Mammary microvascular endothelial cell (primary cell): ENCODE measurements around the gene UBASH3A. TPM values are rescaled to one million over a fixed set of nuclear protein-coding genes. Genes with fewer than 3 reads are reported as not detected.

ENCODE experiments used
- total RNA-seq: library from RNA; depleted of rRNA; stranded (reverse); fragments of >200 nt; gene quantifications from 2 replicates; pipeline ENCODE4 v1.2.3, GENCODE V29; 2015

UBASH3A gene, protein sequence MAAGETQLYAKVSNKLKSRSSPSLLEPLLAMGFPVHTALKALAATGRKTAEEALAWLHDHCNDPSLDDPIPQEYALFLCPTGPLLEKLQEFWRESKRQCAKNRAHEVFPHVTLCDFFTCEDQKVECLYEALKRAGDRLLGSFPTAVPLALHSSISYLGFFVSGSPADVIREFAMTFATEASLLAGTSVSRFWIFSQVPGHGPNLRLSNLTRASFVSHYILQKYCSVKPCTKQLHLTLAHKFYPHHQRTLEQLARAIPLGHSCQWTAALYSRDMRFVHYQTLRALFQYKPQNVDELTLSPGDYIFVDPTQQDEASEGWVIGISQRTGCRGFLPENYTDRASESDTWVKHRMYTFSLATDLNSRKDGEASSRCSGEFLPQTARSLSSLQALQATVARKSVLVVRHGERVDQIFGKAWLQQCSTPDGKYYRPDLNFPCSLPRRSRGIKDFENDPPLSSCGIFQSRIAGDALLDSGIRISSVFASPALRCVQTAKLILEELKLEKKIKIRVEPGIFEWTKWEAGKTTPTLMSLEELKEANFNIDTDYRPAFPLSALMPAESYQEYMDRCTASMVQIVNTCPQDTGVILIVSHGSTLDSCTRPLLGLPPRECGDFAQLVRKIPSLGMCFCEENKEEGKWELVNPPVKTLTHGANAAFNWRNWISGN
- total RNA-seq: not detected in 2 replicates

DNA sequence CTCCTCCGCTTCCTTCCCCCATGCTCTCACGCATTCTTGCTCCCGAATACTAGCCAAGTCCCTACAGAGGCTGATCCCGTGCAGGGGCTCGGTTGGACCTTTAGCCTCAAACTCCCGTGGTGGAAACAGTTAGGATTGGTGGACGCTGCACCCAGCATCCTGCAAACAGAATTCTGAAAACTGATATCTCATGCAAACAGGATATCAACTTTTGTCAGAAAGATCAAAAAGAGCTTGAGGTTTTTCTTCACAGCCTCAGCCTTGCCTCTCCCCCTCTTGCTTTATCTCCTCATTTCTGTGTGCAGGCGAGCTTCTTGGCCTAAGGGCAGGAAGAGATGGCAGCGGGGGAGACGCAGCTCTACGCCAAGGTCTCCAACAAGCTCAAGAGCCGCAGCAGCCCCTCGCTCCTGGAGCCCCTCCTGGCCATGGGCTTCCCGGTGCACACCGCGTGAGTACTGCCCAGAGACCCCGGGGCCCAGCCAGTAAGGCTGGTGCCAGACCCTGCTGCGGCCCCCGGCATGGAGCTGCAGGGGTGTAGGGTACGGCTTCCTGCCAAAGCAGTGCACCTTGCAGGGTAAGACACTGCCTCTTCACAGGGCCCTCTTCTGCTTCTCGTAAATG, at the start of gene UBASH3A:
Gene UBASH3A, plus strand, starts transcription at position 292 of the 621 bp plus-strand sequence. Its CDS starts 44 bp downstream, at position 336.

DNA sequence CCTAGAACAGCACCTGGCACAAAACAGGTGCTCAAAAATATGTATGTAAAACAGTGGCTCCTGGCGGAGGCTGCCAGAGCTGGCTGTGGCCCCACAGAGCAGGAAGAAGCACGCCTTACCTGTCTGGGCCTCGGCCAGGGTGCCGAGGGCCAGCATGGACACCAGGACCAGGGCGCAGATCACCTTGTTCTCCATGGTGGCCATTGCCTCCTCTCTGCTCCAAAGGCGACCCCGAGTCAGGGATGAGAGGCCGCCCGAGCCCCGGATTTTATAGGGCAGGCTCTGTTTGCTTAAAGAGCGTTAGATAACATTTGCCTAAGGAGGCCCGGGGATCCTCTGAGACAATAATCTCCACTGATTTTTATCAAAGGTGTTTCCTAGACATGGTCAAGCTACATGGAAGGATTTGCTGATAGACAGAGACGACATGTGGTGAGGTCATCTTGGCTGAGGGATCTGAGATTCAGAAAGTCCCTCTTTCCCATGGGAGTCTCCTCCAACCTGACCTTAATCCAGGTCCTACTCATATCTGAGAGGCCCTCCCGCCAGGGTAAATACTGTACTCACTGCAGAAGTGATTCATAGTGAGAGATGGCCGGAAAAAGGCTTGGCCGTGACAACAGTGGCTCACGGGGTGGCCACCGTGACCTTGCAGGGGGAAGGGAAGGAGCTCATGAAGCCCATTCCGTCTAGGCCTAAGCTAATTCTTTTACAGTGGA, 37.3 kb upstream of the UBASH3A start, which contains the start of gene TFF1:
Gene TFF1, minus strand, starts transcription at position 244 of the 719 bp plus-strand sequence. Its CDS starts 40 bp downstream, at position 204.

DNA sequence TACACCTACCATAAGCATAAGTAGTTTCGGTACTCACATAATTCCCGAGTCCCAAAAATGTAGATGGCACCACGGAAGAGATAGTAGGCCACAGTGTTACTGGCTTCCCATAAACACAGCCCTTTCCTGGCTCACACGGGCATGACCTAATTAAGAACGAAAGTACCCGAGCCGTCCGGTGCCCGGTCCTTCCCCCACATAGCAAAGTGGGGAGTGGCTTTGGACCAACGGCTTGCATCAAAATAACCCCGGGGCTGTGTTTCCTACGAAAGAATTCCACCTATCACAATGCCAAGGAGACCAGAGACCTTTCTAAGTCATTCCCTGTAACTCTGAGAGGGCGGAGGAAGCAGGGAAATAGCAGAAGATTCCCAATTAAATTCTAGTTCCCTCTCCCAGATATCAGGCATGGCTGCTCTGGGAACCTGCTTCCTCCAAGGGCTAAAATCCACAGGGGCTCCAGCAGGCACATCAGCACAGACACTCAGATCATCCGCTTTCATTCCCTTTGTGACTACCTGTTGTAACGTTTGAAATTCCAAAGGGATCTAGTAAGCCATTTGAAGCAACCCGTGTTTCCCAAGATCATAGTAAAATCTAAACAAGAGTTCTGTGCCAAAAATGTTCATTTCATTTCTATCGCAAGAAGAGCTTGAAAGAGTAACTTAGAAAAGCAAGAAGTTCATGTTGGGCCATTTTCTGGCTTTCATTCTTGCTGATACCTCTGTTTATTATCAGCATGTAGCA, 7.6 kb upstream of the UBASH3A start, which contains the start of gene TMPRSS3:
Gene TMPRSS3, minus strand, starts transcription at position 148 of the 747 bp plus-strand sequence. CDS start 635 bp downstream, outside the sequence.

DNA sequence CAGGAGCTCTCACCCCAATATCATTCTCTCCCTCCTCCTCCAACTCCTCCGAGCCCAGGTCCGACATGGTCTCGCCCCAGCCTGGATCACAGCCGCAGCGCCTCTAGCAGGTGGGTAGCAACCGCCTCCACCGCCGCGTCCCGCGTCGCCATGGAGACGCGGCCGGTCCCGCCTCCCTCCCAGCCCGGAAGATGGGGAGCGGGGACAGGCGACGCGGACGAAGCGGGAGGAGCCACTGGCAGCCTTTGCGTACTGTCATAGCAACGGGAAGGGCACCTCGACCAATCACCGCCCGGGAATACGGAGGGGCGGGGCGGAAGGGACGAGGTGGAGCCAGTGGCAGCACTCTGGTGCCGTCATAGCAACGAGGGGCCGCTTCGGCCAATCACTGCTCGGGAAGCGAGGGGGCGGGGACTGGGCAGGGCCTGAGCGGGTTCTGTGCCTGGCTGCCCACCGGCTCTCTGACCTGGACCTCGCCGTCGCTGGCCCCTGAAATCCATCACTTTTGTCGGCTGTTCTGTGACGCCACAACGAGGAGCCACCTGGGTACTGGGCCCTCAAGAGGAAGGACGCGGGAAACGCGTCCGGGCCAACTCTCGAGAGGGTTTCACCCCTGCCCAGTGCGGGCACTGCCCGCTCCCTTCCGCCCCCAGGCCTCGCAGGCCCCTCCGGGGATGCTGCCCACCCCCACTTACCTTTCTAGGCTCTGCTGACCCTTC, 92.6 kb downstream of the UBASH3A start, which contains the start of gene RSPH1:
Gene RSPH1, minus strand, starts transcription at position 105 of the 719 bp plus-strand sequence. Its CDS starts 38 bp downstream, at position 67.

Other genes starting within 250 kb of the UBASH3A start
- 13.3 and 17.9 TPM in 2 replicates for gene ABCG1, start 184.8 kb upstream of the UBASH3A start, total RNA-seq
- gene TFF3, start 88.5 kb upstream of the UBASH3A start, total RNA-seq: 13.9 and 14.9 TPM in 2 replicates
- not detected in 2 replicates for gene TFF2, start 52.9 kb upstream of the UBASH3A start, total RNA-seq
- gene TFF1, start 37.4 kb upstream of the UBASH3A start, total RNA-seq: not detected in 2 replicates
- not detected in 2 replicates for gene TMPRSS3, start 7.8 kb upstream of the UBASH3A start, total RNA-seq
- gene RSPH1, start 92.3 kb downstream of the UBASH3A start, total RNA-seq: not detected in 2 replicates
- gene SLC37A1, start 110.0 kb downstream of the UBASH3A start, total RNA-seq: 8.8 and 11.8 TPM in 2 replicates
- 0.15 and 0.53 TPM in 2 replicates for gene PDE9A, start 249.7 kb downstream of the UBASH3A start, total RNA-seq